Small intestine (tissue), 7 donors: ENCODE data around the gene GZF1. TPM values are rescaled to one million over a fixed set of nuclear protein-coding genes. Genes with fewer than 3 reads are reported as not detected.

Experiments
- DNase-seq, 2 donors: peaks; one replicate each; pipeline versions ENCODE4 v3.0.0 to v3.0.0-alpha.2; 2013
- FAIRE-seq: peaks from 2 replicates; lab custom pipeline; 2012; peaks lifted over from hg19 to GRCh38; lab: Jason Lieb, UNC
- H3K27ac ChIP-seq, 3 donors: one replicate each; pipeline ENCODE4 v1.5.1; 2013; ENCODE audit warnings: low read length in 2 of 3, mild to moderate bottlenecking in 2 of 3, control low read depth in 1 of 3, inconsistent platforms in 1 of 3, low read depth in 1 of 3, moderate library complexity in 1 of 3
- H3K27me3 ChIP-seq, 3 donors: one replicate each; pipeline ENCODE4 v1.6.1; 2013; ENCODE audit warnings: low read length in 3 of 3, inconsistent platforms in 1 of 3; ENCODE audit not compliant: control insufficient read depth in 3 of 3, insufficient read depth in 3 of 3
- H3K36me3 ChIP-seq, 3 donors: one replicate each; pipeline ENCODE4 v1.6.1; 2013; ENCODE audit warnings: low read length in 3 of 3, inconsistent platforms in 1 of 3, low read depth in 1 of 3, mild to moderate bottlenecking in 1 of 3, moderate library complexity in 1 of 3; ENCODE audit not compliant: control insufficient read depth in 3 of 3, insufficient read depth in 2 of 3
- H3K4me1 ChIP-seq, 3 donors: one replicate each; pipeline ENCODE4 v1.6.1; 2013; ENCODE audit warnings: low read length in 2 of 3, inconsistent platforms in 1 of 3, low read depth in 1 of 3, mild to moderate bottlenecking in 1 of 3, moderate library complexity in 1 of 3; ENCODE audit not compliant: control insufficient read depth in 3 of 3, insufficient read depth in 2 of 3
- H3K4me3 ChIP-seq, 3 donors: one replicate each; pipeline ENCODE4 v1.5.1; 2013; ENCODE audit warnings: low read length in 3 of 3, control low read depth in 1 of 3, inconsistent platforms in 1 of 3, low read depth in 1 of 3, mild to moderate bottlenecking in 1 of 3, moderate library complexity in 1 of 3
- H3K9me3 ChIP-seq, 2 donors: one replicate each; pipeline ENCODE4 v1.6.1; 2013; ENCODE audit warnings: low read depth in 1 of 2, low read length in 1 of 2; ENCODE audit not compliant: control insufficient read depth in 2 of 2, insufficient read depth in 1 of 2
- WGBS, 3 donors: extraction: QIAGEN DNeasy Blood & Tissue Kit; methylation state at CpG; one replicate each; pipeline ENCODE4 v1.1.7; 2013; 5-methylcytosine and 5-hydroxymethylcytosine counted together
- polyA plus RNA-seq, 4 donors: library from polyadenylated mRNA; stranded (reverse) in 3 of 4; unstranded in 1 of 4; fragments of 200-250 nt in 3 of 4; fragments of 120-200 nt in 1 of 4; gene quantifications; one replicate each; pipeline versions ENCODE4 v1.2.1 to v1.2.3, GENCODE V29; 2013
- donor health status: healthy with polysubstance abuse.
- donor health status: control.
- donor health status: control.
- donor health status: Bipolar disorder and iron deficiency.
- donor health status: healthy.

The GZF1 gene
- polyA plus RNA-seq, 4 donors = 3.2 to 8.3 (median 4.8) TPM

- no peaks in the 10 kb centered on the region for H3K27me3 ChIP-seq
- H3K27ac ChIP-seq = peak overlapping the region in 1 of 3 donors; percentile 50
- H3K4me3 ChIP-seq = no peak overlapping the region
- peaks cover 2 to 29% (median 3%) of the 10 kb centered on the region in 3 donors for H3K36me3 ChIP-seq
- DNase-seq (no peak), FAIRE-seq (no peak)
- peaks cover 0 to 9% of the 10 kb centered on the region in 2 donors for H3K9me3 ChIP-seq
- no peaks in the 10 kb centered on the region for H3K4me1 ChIP-seq
Measured at GRCh38 chr20:23381876-23382275, 19.9 kb downstream of the GZF1 start.

GRCh38 chr20:23386304-23387117 lies 24.5 kb downstream of the GZF1 start:
- Histone ChIP-seq H3K9me3 (peaks cover 0 to 9% of the 10 kb centered on the region in 2 donors), H3K27ac (peak overlapping the region; percentile 27 to 38 (median 37)), H3K4me1 (no peaks in the 10 kb centered on the region), H3K4me3 (no peak overlapping the region), H3K27me3 (no peaks in the 10 kb centered on the region), H3K36me3 (peaks cover 0 to 19% (median 3%) of the 10 kb centered on the region in 3 donors)
- FAIRE-seq (no peak), DNase-seq (peak; percentile 63 to 76)
- 19 to 51% (median 38%) methylated on average over 6 of the region's 6 CpGs for WGBS, 3 donors

DNA sequence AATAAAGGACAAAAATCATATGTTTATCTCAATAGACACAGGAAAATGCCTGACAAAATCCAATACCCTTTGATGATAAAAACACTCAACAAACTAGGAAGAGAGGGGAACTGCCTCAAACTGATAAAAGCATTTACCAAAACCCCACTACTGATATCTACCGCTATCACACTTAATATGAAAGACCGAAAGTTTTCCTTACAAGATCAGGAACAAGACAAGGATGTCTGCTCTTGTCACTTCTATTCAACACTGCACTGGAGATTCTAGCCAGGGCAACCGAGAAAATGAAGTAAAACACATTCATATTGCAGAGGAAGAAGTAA lies 25.1 kb downstream of the GZF1 start:
- 63 to 85% (median 82%) methylated on average over 3 of the region's 3 CpGs for WGBS, 3 donors
- Histone ChIP-seq H3K4me1 (no peaks in the 10 kb centered on the region), H3K27ac (no peak overlapping the region), H3K9me3 (peaks cover 0 to 9% of the 10 kb centered on the region in 2 donors), H3K27me3 (no peaks in the 10 kb centered on the region), H3K36me3 (peaks cover 0 to 17% (median 3%) of the 10 kb centered on the region in 3 donors), H3K4me3 (no peak overlapping the region)
- no peak for FAIRE-seq
- DNase-seq = no peak

DNA sequence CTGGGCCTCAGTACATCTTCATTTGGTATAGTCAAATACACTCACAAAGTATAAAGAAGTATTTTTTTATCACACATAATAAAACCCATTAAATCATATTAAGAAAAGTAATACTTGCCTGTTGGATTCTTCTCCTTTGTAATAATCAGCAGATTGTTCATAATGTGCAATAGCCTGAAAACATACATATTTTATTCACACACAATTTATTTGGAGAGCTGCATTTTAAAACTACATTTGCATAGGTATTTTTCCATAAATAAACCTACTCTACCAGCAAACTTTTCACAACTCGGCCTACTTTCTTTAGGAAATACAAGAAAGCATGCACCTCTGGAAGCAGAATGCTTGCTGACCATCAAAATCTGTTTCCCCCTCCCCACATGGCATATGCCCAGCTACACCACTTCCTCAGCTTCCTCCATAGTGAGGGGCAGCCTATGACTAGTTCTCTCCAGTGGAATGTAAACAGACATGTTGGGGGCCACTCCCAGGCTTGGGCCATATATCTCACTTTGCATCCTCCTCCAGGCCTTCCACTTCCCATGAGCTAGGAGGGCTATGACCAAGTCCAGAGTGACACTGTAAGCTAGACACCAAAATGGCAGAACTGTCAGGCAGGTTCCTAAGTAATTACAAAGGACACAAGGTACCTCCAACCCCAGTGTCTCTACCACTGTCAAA lies 28.3 kb downstream of the GZF1 start:
- no peak overlapping the region for H3K27ac ChIP-seq
- peaks cover 0 to 2% of the 10 kb centered on the region in 2 donors for H3K9me3 ChIP-seq
- H3K4me3 ChIP-seq = no peak overlapping the region
- no peak for FAIRE-seq
- WGBS, 3 donors = 83 to 90% (median 90%) methylated on average over 1 of the region's 1 CpG
- no peaks in the 10 kb centered on the region for H3K4me1 ChIP-seq
- peaks cover 14 to 26% (median 15%) of the 10 kb centered on the region in 3 donors for H3K36me3 ChIP-seq
- no peaks in the 10 kb centered on the region for H3K27me3 ChIP-seq
- DNase-seq = no peak

DNA sequence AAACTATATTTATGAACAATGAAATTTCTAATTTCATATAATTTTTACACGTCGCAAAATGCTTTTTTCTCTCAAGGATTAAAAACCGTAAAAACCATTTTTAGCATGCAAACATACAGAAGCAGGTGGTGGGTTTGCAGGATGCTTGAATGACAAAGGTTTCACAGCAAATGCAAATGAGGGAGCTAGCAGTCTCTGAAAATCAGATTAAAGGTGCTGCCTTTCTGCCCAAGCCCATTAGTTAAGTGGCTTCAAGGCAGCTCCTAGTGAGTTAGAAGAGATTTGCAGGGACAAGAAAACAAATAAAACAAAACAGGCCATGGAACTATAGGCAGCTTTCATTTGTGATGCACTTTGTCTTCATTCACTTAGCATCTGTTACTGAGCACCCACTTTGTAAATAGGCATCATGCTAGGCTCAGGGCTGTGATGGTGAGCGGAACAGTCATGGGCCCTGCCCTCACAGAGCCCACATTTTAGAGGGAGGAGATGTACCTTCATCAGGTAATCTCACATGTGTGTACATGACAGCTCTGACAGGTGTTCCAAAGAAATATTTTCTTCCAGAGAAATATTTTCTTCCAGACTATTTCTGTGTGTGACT lies 29.8 kb downstream of the GZF1 start:
- no peak overlapping the region for H3K27ac ChIP-seq
- FAIRE-seq (no peak), DNase-seq (no peak)
- no peaks in the 10 kb centered on the region for H3K27me3 ChIP-seq
- 88 to 95% (median 92%) methylated on average over 4 of the region's 4 CpGs for WGBS, 3 donors
- no peaks in the 10 kb centered on the region for H3K9me3 ChIP-seq
- peaks cover 14 to 23% (median 15%) of the 10 kb centered on the region in 3 donors for H3K36me3 ChIP-seq
- H3K4me3 ChIP-seq = no peak overlapping the region
- no peaks in the 10 kb centered on the region for H3K4me1 ChIP-seq

GRCh38 chr20:23393996-23394775 lies 32.2 kb downstream of the GZF1 start:
- 96 to 99% (median 98%) methylated on average over 4 of the region's 4 CpGs for WGBS, 3 donors
- H3K4me1 ChIP-seq = no peaks in the 10 kb centered on the region
- H3K27me3 ChIP-seq = no peaks in the 10 kb centered on the region
- no peak overlapping the region for H3K27ac ChIP-seq
- DNase-seq (no peak), FAIRE-seq (no peak)
- no peaks in the 10 kb centered on the region for H3K9me3 ChIP-seq
- no peak overlapping the region for H3K4me3 ChIP-seq
- peaks cover 14 to 25% (median 15%) of the 10 kb centered on the region in 3 donors for H3K36me3 ChIP-seq

DNA sequence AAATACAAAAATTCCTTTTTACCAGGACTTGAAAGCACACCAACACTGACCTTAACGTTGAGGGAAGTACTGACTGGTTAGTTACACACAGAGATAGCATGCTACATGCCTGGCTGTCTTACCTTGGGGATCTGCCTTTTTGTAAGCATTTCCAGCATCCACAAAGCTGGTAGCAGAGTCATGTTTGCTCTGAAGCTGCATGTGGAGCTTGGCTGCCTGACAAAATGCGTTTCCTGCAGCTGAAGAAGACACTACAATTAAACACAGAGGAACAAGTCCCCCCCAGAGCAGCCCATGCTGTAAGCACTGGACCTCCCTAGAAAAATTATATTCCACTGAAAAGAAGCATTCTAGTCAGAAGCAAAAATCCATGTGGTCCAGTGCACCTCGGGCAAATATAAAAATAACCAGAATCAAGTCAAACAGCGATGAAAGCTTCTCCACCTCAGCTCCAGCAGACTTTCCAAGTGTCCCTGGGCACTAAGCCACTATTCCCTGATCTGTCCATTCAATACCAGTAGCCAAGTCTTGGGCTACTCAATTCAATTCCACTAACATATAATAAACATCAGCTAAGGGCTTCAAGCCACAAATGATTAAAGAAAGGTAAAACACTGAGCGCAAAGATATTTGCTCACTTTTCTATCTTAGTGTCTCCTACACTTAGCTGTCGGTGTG lies 35.1 kb downstream of the GZF1 start:
- DNase-seq = no peak
- 75 to 80% (median 80%) methylated on average over 6 of the region's 6 CpGs for WGBS, 3 donors

More for the DNA sequence above, 35.1 kb downstream of the GZF1 start:
- FAIRE-seq = no peak
- no peak overlapping the region for H3K4me3 ChIP-seq
- no peaks in the 10 kb centered on the region for H3K27me3 ChIP-seq
- H3K27ac ChIP-seq = no peak overlapping the region
- H3K36me3 ChIP-seq = peaks cover 13 to 23% (median 14%) of the 10 kb centered on the region in 3 donors
- H3K9me3 ChIP-seq = no peaks in the 10 kb centered on the region
- no peaks in the 10 kb centered on the region for H3K4me1 ChIP-seq
